HepG2 (cell line): ENCODE results near the gene SIKE1. TPM values are rescaled to one million over a fixed set of nuclear protein-coding genes. Genes with fewer than 3 reads are reported as not detected.

Experiments used
- ATF7-NPFF ChIP-seq: sonication (generic); formaldehyde crosslinking; IDR thresholded peaks from 2 replicates; pipeline ENCODE4 v1.8.1; 2023; ENCODE audit warnings: mild to moderate bottlenecking, low read depth, missing genetic modification reagents, moderate library complexity
- CHD2 ChIP-seq: IDR thresholded peaks from 2 replicates; pipeline ENCODE4 v1.6.1; 2011; ENCODE audit warnings: low read depth, low read length, improper control_type of control experiment
- KAT8 ChIP-seq: IDR thresholded peaks from 2 replicates; pipeline ENCODE4 v1.6.1; 2016; ENCODE audit warnings: missing genetic modification reagents, missing compliant biosample characterization
- MAZ ChIP-seq, 2 experiments: sonication (generic) in 1 of 2; formaldehyde crosslinking in 1 of 2; IDR thresholded peaks; 2 replicates each; pipeline versions ENCODE4 v1.5.0 to v1.6.1; 2012 to 2020; ENCODE audit warnings: low read depth in 2 of 2, mild to moderate bottlenecking in 2 of 2, borderline replicate concordance in 1 of 2, improper control_type of control experiment in 1 of 2, low read length in 1 of 2, missing genetic modification reagents in 1 of 2, moderate library complexity in 1 of 2
- NCOA2 ChIP-seq: sonication (generic); formaldehyde crosslinking; IDR thresholded peaks from 2 replicates; pipeline ENCODE4 v1.8.0; 2022; ENCODE audit warnings: inconsistent platforms
- TCF12 ChIP-seq, 2 experiments: fragments of 450-650 bp in 1 of 2; sonication (generic) in 1 of 2; formaldehyde crosslinking in 1 of 2; IDR thresholded peaks; 2 replicates each; pipeline versions ENCODE4 v1.6.1 to v1.8.0; 2017 to 2022; ENCODE audit warnings: antibody characterized with exemption in 1 of 2, mild to moderate bottlenecking in 1 of 2, missing genetic modification reagents in 1 of 2, moderate library complexity in 1 of 2
- THYN1 ChIP-seq: sonication (generic); formaldehyde crosslinking; IDR thresholded peaks from 2 replicates; pipeline ENCODE4 v1.8.1; 2023; ENCODE audit warnings: low read depth, mild to moderate bottlenecking, moderate library complexity, missing genetic modification reagents, borderline replicate concordance
- ZBTB42 ChIP-seq: sonication (generic); formaldehyde crosslinking; IDR thresholded peaks from 2 replicates; pipeline ENCODE4 v1.5.0; 2020; ENCODE audit warnings: mild to moderate bottlenecking, missing genetic modification reagents
- ZEB1 ChIP-seq: IDR thresholded peaks from 2 replicates; pipeline ENCODE4 v1.6.1; 2012; ENCODE audit warnings: mild to moderate bottlenecking, low read depth, inconsistent platforms; ENCODE audit not compliant: insufficient replicate concordance
- ZNF124 ChIP-seq: sonication (generic); formaldehyde crosslinking; IDR thresholded peaks from 2 replicates; pipeline ENCODE4 v1.4.0; 2020; ENCODE audit warnings: missing genetic modification reagents
- ZNF160 ChIP-seq: sonication (generic); formaldehyde crosslinking; IDR thresholded peaks from 2 replicates; pipeline ENCODE4 v1.8.0; 2022; ENCODE audit warnings: mild to moderate bottlenecking, inconsistent platforms, missing genetic modification reagents
- ZNF430 ChIP-seq: sonication (generic); formaldehyde crosslinking; IDR thresholded peaks from 2 replicates; pipeline ENCODE4 v1.9.0; 2021; ENCODE audit warnings: mild to moderate bottlenecking, missing genetic modification reagents
- ZNF441 ChIP-seq: sonication (generic); formaldehyde crosslinking; IDR thresholded peaks from 2 replicates; pipeline ENCODE4 v1.7.0; 2021; ENCODE audit warnings: missing genetic modification reagents, borderline replicate concordance
- ZNF605 ChIP-seq: sonication (generic); formaldehyde crosslinking; IDR thresholded peaks from 2 replicates; pipeline ENCODE4 v1.8.0; 2022; ENCODE audit warnings: mild to moderate bottlenecking, missing genetic modification reagents
- ZNF629 ChIP-seq: sonication (generic); formaldehyde crosslinking; conservative IDR thresholded peaks from 2 replicates; pipeline ENCODE4 v1.5.0; 2020; ENCODE audit warnings: missing genetic modification reagents
- polyA plus RNA-seq, 8 experiments: library from polyadenylated mRNA; depleted of rRNA in 3 of 8; stranded (reverse) in 7 of 8; unstranded in 1 of 8; fragments of >200 nt; fragmentation: Illumina TruSeq in 4 of 8; extraction: Trizol in 4 of 8; gene quantifications; 2 replicates each; pipeline versions ENCODE4 v1.2.1 to v1.2.3, GENCODE V29; 2011 to 2016; ENCODE audit warnings: low read depth in 4 of 8, missing spikeins in 1 of 8, mixed read lengths in 1 of 8; ENCODE audit not compliant: insufficient read depth in 1 of 8
- total RNA-seq, 5 experiments: library from RNA; depleted of rRNA; stranded (reverse); fragments of >200 nt; fragmentation: Illumina TruSeq; extraction: Trizol; gene quantifications; 2 replicates each; pipeline ENCODE4 v1.2.3, GENCODE V29; 2016; ENCODE audit warnings: low read depth in 1 of 5
- TF ChIP-seq, protein P1 (sequence below): IDR thresholded peaks from 2 replicates; pipeline ENCODE4 v1.6.1; 2016; ENCODE audit warnings: low read depth
- TF ChIP-seq, protein P2 (sequence below): sonication (generic); formaldehyde crosslinking; IDR thresholded peaks from 2 replicates; pipeline ENCODE4 v1.5.0; 2020; ENCODE audit warnings: missing genetic modification reagents
- TF ChIP-seq, protein P3 (sequence below): sonication (generic); formaldehyde crosslinking; IDR thresholded peaks from 2 replicates; pipeline ENCODE4 v1.8.1; 2022; ENCODE audit warnings: low read depth, mild to moderate bottlenecking, missing genetic modification reagents
- TF ChIP-seq, protein P4 (sequence below): sonication (generic); formaldehyde crosslinking; IDR thresholded peaks from 2 replicates; pipeline ENCODE4 v1.9.0; 2021; ENCODE audit warnings: missing genetic modification reagents, borderline replicate concordance

SIKE1 gene
- total and polyA plus RNA-seq, 2 of the 13 experiments (the other 11 are each of a cell fraction or from before 2014, with no cell fraction given) = 36.5 to 58.4 TPM

DNA sequence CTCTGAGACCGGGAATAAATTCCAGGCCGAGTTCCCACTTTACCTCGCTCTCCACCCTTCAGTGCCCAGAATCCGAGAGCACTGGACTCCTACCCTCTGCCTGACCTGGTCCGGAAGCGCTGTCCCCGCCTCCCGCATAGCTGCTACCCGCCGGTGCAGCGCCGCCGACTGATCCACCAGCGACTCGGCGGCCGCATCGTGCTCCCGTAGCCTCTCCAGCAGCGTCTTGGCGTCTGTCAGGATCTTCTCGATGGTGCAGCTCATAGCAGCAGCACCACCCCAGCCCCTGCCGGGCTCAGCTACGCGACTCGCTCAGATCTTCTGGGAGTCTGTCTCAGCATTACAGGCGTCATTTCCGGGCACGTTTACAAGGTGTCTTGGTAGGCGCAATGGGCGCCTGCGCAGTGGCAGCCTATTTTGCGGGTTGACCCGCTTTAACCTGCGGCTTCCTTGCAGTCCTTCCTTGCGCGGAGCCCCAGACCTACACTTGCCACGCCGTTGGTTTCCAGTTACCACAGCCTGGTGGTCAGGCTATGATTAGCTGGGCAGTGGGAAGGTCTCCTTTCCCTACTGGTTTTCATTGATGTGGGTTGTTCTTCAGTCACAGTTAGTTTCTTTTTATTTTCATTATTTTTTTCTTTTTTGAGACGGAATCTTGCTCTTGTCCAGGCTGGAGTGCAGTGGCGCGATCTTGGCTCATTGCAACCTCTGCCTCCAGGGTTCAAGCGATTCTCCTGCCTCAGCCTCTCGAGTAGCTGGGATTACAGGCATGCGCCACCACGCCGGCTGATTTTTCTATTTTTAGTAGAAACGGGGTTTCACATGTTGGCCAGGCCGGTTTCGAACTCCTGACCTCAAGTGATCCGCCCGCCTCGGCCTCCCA lies at the start of gene SIKE1 (continued):
- TF ChIP-seq, protein P1, sequence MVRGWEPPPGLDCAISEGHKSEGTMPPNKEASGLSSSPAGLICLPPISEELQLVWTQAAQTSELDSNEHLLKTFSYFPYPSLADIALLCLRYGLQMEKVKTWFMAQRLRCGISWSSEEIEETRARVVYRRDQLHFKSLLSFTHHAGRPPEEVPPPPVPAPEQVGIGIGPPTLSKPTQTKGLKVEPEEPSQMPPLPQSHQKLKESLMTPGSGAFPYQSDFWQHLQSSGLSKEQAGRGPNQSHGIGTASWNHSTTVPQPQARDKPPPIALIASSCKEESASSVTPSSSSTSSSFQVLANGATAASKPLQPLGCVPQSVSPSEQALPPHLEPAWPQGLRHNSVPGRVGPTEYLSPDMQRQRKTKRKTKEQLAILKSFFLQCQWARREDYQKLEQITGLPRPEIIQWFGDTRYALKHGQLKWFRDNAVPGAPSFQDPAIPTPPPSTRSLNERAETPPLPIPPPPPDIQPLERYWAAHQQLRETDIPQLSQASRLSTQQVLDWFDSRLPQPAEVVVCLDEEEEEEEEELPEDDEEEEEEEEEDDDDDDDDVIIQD (CRISPR knock-in tag) = peak; percentile 58; the same call in 1 of the 2 replicates
- TF ChIP-seq, protein P2, sequence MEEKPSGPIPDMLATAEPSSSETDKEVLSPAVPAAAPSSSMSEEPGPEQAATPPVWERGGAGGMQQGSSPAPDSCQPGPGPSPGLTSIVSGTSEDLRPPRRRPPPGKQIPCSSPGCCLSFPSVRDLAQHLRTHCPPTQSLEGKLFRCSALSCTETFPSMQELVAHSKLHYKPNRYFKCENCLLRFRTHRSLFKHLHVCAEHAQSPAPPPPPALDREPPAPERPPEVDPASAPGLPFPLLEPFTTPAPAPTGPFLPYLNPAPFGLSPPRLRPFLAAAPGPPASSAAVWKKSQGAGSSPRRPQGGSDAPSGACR (CRISPR knock-in tag) = peak; percentile 88
- TF ChIP-seq ZNF629 (CRISPR knock-in tag) (peak; percentile 44; the same call in 1 of the 2 replicates), ZEB1 (no peak), ZNF605 (CRISPR knock-in tag) (peak; percentile 52; the same call in 1 of the 2 replicates), THYN1 (CRISPR knock-in tag) (no peak), NCOA2 (peak; percentile 46; the same call in 1 of the 2 replicates), ZBTB42 (CRISPR knock-in tag) (0 out of 2 replicates have a peak, but pooled peaks have one; percentile 65), ATF7-NPFF (CRISPR knock-in tag) (peak; percentile 87), ZNF430 (CRISPR knock-in tag) (no peak), CHD2 (no peak), MAZ (IDR thresholded peaks at IDR 0.05; ENCODE audit: borderline replicate concordance, low read depth, low read length) (no peak), MAZ (CRISPR knock-in tag; IDR thresholded peaks at IDR 0.05; ENCODE audit: low read depth) (peak; percentile 71; the same call in 1 of the 2 replicates), KAT8 (CRISPR knock-in tag) (peak; percentile 99), TCF12 (IDR thresholded peaks at IDR 0.05) (no peak), TCF12 (CRISPR knock-in tag; IDR thresholded peaks at IDR 0.05) (no peak), ZNF441 (peak; percentile 52), ZNF160 (CRISPR knock-in tag) (no peak; the same call in 1 of the 2 replicates), ZNF124 (CRISPR knock-in tag) (peak; percentile 46; the same call in 1 of the 2 replicates)
- TF ChIP-seq, protein P3, sequence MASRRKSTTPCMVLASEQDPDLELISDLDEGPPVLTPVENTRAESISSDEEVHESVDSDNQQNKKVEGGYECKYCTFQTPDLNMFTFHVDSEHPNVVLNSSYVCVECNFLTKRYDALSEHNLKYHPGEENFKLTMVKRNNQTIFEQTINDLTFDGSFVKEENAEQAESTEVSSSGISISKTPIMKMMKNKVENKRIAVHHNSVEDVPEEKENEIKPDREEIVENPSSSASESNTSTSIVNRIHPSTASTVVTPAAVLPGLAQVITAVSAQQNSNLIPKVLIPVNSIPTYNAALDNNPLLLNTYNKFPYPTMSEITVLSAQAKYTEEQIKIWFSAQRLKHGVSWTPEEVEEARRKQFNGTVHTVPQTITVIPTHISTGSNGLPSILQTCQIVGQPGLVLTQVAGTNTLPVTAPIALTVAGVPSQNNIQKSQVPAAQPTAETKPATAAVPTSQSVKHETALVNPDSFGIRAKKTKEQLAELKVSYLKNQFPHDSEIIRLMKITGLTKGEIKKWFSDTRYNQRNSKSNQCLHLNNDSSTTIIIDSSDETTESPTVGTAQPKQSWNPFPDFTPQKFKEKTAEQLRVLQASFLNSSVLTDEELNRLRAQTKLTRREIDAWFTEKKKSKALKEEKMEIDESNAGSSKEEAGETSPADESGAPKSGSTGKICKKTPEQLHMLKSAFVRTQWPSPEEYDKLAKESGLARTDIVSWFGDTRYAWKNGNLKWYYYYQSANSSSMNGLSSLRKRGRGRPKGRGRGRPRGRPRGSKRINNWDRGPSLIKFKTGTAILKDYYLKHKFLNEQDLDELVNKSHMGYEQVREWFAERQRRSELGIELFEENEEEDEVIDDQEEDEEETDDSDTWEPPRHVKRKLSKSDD (CRISPR knock-in tag) = peak; percentile 72; the same call in 1 of the 2 replicates
- TF ChIP-seq, protein P4, sequence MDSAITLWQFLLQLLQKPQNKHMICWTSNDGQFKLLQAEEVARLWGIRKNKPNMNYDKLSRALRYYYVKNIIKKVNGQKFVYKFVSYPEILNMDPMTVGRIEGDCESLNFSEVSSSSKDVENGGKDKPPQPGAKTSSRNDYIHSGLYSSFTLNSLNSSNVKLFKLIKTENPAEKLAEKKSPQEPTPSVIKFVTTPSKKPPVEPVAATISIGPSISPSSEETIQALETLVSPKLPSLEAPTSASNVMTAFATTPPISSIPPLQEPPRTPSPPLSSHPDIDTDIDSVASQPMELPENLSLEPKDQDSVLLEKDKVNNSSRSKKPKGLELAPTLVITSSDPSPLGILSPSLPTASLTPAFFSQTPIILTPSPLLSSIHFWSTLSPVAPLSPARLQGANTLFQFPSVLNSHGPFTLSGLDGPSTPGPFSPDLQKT (CRISPR knock-in tag) = peak; percentile 34; the same call in 1 of the 2 replicates
